NT2/D1 (cell line): ENCODE results near the gene TENM4.

Source experiments
- DNase-seq: peaks from one replicate; pipeline ENCODE4 v3.0.0-alpha.2; 2011; ENCODE audit warnings: low read depth, low spot score
- H3K27me3 ChIP-seq: 2 replicates; pipeline ENCODE4 v1.6.0; 2011; ENCODE audit warnings: mild to moderate bottlenecking; ENCODE audit not compliant: insufficient read length, insufficient read depth
- H3K36me3 ChIP-seq: 2 replicates; pipeline ENCODE4 v1.6.1; 2011; ENCODE audit warnings: mild to moderate bottlenecking, low read length, mixed read lengths; ENCODE audit not compliant: insufficient read depth, insufficient read length
- H3K4me1 ChIP-seq: 2 replicates; pipeline ENCODE4 v1.5.1; 2011; ENCODE audit not compliant: insufficient read depth, insufficient read length
- H3K4me3 ChIP-seq: 2 replicates; pipeline ENCODE4 v1.5.1; 2011; ENCODE audit warnings: low read depth; ENCODE audit not compliant: insufficient read length
- H3K9ac ChIP-seq: 2 replicates; pipeline ENCODE4 v1.6.0; 2011; ENCODE audit warnings: low read depth; ENCODE audit not compliant: insufficient read length
- H3K9me3 ChIP-seq: 2 replicates; pipeline ENCODE4 v1.5.1; 2011; ENCODE audit warnings: mild to moderate bottlenecking, low read length; ENCODE audit not compliant: insufficient read depth
- SUZ12 ChIP-seq: IDR thresholded peaks from 2 replicates; pipeline ENCODE4 v1.6.1; 2011; ENCODE audit not compliant: insufficient read length, insufficient read depth; ENCODE audit errors: extremely low read depth
- YY1 ChIP-seq: IDR thresholded peaks from 2 replicates; pipeline ENCODE4 v1.6.1; 2011; ENCODE audit not compliant: insufficient read length, insufficient read depth
- ZNF274 ChIP-seq: IDR thresholded peaks from 2 replicates; pipeline ENCODE4 v1.6.1; 2011; ENCODE audit warnings: mild to moderate bottlenecking, low read depth, low read length

TENM4 gene

DNA sequence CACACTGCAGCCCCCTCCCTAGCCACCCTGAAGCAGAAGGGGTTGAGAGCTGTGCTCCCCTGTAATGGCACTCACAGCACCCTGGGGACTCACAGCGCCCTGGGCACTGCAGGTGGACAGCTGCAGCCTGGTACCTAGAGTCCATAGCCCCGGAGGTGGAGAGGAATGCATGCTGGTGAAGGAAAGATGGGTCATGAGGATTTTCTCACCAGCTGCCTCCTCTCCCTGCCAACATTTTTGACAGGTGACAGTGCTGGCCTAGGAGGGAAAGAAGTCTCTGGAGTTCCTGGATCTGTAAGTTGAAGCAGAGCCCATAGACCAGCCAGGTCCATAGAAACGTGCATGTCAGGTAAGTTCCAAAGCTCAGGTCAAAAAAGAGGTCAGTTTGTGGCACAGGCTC is 330.5 kb downstream of the TENM4 start:
- TF ChIP-seq ZNF274 = no peak
- TF ChIP-seq SUZ12 = no peak
- no peak for TF ChIP-seq YY1
- no peak for DNase-seq
- no peak overlapping the region for H3K9ac ChIP-seq
- H3K4me1 ChIP-seq = no peaks in the 10 kb centered on the region
- H3K9me3 ChIP-seq = peaks cover 5% of the 10 kb centered on the region; the same call in 1 of the 2 replicates
- no peak overlapping the region for H3K4me3 ChIP-seq
- no peaks in the 10 kb centered on the region for H3K36me3 ChIP-seq
- no peaks in the 10 kb centered on the region for H3K27me3 ChIP-seq

DNA sequence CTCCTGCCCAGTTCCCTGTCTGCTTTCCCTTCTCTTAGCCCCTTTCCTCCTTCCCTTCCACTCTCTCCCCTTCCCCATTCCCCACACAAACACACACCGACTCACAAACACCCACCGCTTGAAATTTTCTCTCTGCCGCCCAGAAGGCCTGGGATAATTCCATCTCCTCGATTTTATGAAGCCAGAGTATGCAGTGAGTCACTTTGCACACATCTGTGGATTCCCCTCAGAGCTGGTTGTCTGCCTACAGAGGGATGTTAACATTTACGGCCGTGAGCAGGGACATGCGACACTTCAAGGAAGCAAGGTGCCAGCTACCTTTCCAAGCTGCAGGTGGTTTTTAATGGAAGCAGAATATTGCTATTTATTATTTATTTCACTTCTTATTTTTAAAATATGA is 332.0 kb downstream of the TENM4 start:
- H3K4me1 ChIP-seq = no peaks in the 10 kb centered on the region
- H3K9me3 ChIP-seq = no peaks in the 10 kb centered on the region
- no peak overlapping the region for H3K9ac ChIP-seq
- H3K27me3 ChIP-seq = no peaks in the 10 kb centered on the region
- no peak overlapping the region for H3K4me3 ChIP-seq
- DNase-seq = no peak
- no peaks in the 10 kb centered on the region for H3K36me3 ChIP-seq
- TF ChIP-seq ZNF274 = no peak
- no peak for TF ChIP-seq YY1
- no peak for TF ChIP-seq SUZ12

GRCh38 chr11:79102840-79103239 is 338.0 kb downstream of the TENM4 start:
- Histone ChIP-seq H3K4me1 (no peaks in the 10 kb centered on the region), H3K36me3 (no peaks in the 10 kb centered on the region), H3K9me3 (no peaks in the 10 kb centered on the region), H3K9ac (no peak overlapping the region), H3K27me3 (no peaks in the 10 kb centered on the region), H3K4me3 (no peak overlapping the region)
- TF ChIP-seq SUZ12 (no peak), ZNF274 (no peak), YY1 (no peak)
- DNase-seq = no peak

GRCh38 chr11:79101656-79102055 is 339.2 kb downstream of the TENM4 start:
- H3K9ac ChIP-seq = no peak overlapping the region
- H3K4me3 ChIP-seq = no peak overlapping the region
- H3K4me1 ChIP-seq = no peaks in the 10 kb centered on the region
- H3K27me3 ChIP-seq = no peaks in the 10 kb centered on the region
- DNase-seq = no peak
- TF ChIP-seq SUZ12 (no peak), YY1 (no peak), ZNF274 (no peak)
- no peaks in the 10 kb centered on the region for H3K9me3 ChIP-seq
- H3K36me3 ChIP-seq = no peaks in the 10 kb centered on the region

DNA sequence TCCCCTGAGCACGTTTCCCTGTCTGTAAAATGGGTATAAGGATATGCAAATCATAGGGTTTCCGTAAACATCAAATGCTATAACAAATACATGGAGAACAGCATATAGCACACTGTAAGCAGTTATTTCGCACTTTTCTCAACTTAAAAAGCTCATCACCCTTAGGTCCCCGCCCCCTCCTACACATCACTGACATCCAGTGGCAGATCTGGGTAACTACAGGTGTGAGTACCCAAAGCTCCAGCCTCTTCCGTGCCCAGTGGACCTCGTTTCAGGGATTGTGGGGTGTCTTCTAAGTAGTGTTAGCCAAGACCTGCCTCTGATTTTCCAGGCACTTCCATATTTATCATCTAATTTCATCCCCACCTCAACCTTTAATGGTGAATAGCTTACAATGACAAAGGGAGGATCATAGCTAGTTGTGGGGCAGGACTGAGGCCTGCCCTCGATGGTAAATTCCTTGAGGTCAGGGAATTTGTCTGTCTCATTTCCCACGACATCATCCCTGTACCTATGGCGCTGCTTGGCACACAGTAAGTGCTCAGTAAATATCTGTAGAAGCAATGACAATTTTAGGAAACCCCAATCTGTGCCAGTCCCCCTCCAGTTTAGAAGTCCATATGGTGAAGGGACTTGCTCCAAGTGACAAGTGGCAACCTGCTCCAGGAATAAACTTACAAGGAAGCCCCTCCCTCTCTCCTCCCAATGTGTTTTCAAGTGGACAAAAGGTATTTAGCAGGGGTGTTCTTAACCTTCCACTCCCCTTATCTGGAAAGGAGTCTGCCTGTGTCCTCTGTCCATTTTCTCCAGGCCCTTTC is 340.5 kb downstream of the TENM4 start:
- Histone ChIP-seq H3K4me1 (no peaks in the 10 kb centered on the region), H3K9me3 (no peaks in the 10 kb centered on the region), H3K27me3 (no peaks in the 10 kb centered on the region), H3K4me3 (no peak overlapping the region), H3K36me3 (no peaks in the 10 kb centered on the region), H3K9ac (no peak overlapping the region)
- no peak for TF ChIP-seq YY1
- TF ChIP-seq SUZ12 = no peak
- TF ChIP-seq ZNF274 = no peak
- DNase-seq = no peak

DNA sequence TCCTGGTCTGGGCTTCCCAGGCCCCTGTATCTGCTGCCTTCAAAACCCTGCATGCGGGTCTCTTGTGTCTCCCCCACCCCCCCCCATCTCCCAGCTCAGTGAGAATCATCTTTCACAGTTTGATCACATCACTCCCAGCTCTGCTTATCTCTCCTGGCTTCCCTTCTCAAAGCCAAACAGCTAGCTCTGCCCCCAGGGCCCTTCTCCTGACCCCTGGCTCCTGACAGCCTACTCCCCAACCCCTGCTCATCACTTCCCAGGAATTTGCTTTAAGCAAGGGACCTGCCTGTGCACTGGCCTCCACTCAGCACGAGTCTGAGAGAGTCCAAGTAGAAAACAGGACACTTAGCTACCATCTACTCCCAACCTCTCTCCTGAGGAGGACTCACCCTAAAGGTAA is 342.7 kb downstream of the TENM4 start:
- Histone ChIP-seq H3K36me3 (no peaks in the 10 kb centered on the region), H3K9me3 (peaks cover 4% of the 10 kb centered on the region; the same call in 1 of the 2 replicates), H3K9ac (no peak overlapping the region), H3K27me3 (no peaks in the 10 kb centered on the region), H3K4me1 (no peaks in the 10 kb centered on the region), H3K4me3 (no peak overlapping the region)
- no peak for TF ChIP-seq ZNF274
- TF ChIP-seq YY1 = no peak
- no peak for TF ChIP-seq SUZ12
- DNase-seq = no peak

DNA sequence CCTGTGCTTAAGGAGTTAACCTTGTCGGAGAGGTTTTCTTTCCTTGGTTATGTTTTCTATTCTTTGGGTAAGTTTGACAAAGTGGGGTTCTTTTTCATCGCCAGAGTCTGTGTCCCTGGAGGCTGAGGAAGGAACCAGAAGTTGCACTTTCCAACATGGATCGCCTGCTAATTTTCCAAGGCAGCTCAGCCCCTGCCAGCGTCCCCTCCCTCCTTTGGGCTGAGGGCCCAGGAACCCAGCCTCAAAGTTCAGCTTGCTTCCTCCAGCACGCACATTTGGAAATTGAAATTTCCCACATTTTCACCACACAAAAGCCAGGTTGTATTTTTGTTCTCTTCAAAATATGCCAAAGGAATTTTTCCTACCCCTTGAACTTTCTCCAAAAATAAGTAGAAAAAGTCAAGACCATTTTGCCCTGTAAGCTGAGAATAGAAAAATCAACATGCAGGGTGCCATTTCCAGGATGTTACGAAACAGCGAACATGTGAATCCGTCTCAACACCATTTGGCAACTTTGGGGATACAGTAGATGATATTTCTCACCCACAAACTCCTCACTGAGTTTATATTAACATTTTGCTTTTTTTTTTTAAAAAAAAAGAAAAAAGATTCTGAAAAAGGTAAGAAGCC is 343.5 kb downstream of the TENM4 start:
- H3K9me3 ChIP-seq = peaks cover 10% of the 10 kb centered on the region; the same call in 1 of the 2 replicates
- H3K9ac ChIP-seq = no peak overlapping the region
- H3K4me3 ChIP-seq = no peak overlapping the region
- H3K4me1 ChIP-seq = no peaks in the 10 kb centered on the region
- H3K36me3 ChIP-seq = no peaks in the 10 kb centered on the region
- H3K27me3 ChIP-seq = no peaks in the 10 kb centered on the region
- TF ChIP-seq YY1 (no peak), SUZ12 (no peak), ZNF274 (no peak)
- no peak for DNase-seq
